Measurements from ENCODE around the gene OR2V2. TPM values are rescaled to one million over a fixed set of nuclear protein-coding genes. Genes with fewer than 3 reads are reported as not detected.

The OR2V2 gene
- polyA plus RNA-seq, 1 of the 3 experiments (the other 2 are of a cell fraction): not detected

- no peak for TF ChIP-seq PBX3 (IDR thresholded peaks at IDR 0.05)
- TF ChIP-seq MXI1 (IDR thresholded peaks at IDR 0.05; ENCODE audit: low read depth, low read length): no peak
Measured at GRCh38 chr5:181124526-181124925, 22.9 kb upstream of the OR2V2 start (continued).

- Histone ChIP-seq H2AFZ (ENCODE audit: low read depth) (no peak overlapping the region), H3K9me3 (no peaks in the 10 kb centered on the region), H3K4me2 (no peak overlapping the region), H3K36me3 (replicated peaks in 1 of 2; ENCODE audit: control insufficient read depth in 1 of 2, insufficient read depth in 2 of 2, low read length in 1 of 2) (no peaks in the 10 kb centered on the region), H3K79me2 (ENCODE audit: insufficient read depth) (no peaks in the 10 kb centered on the region), H3F3A (replicated peaks; ENCODE audit: insufficient read depth) (no peaks in the 10 kb centered on the region), H3K9ac (no peak overlapping the region), H3K4me3 (ENCODE audit: low read depth in 2 of 2, low read length in 1 of 2) (no peak overlapping the region), H3K27me3 (ENCODE audit: insufficient read depth) (peaks cover 79% of the 10 kb centered on the region), H3K9me2 (no peaks in the 10 kb centered on the region), H4K20me1 (ENCODE audit: insufficient read depth) (no peaks in the 10 kb centered on the region), H3K4me1 (ENCODE audit: control insufficient read depth in 1 of 2, insufficient read depth in 2 of 2, low read depth in 1 of 2, low read length in 1 of 2) (no peaks in the 10 kb centered on the region), H3K27ac (ENCODE audit: low read depth in 2 of 2, low read length in 1 of 2) (no peak overlapping the region)
- TF ChIP-seq SMC3 (IDR thresholded peaks at IDR 0.05; ENCODE audit: low read depth, low read length): no peak
- no peak for TF ChIP-seq RAD21 (IDR thresholded peaks at IDR 0.05; ENCODE audit: low read length)
- TF ChIP-seq EP300 (IDR thresholded peaks at IDR 0.05; ENCODE audit: borderline replicate concordance in 1 of 2, low read depth in 1 of 2, low read length in 1 of 2): no peak
- TF ChIP-seq TCF12 (IDR thresholded peaks at IDR 0.05): no peak
- no peak for TF ChIP-seq NRF1 (IDR thresholded peaks at IDR 0.05; ENCODE audit: low read depth, low read length)
- TF ChIP-seq ZBTB33 (IDR thresholded peaks at IDR 0.05; ENCODE audit: borderline replicate concordance, low read depth): no peak
- TF ChIP-seq IRF3 (IDR thresholded peaks at IDR 0.05; ENCODE audit: low read depth, low read length): no peak
- no peak for TF ChIP-seq GATA2 (CRISPR knock-in tag; IDR thresholded peaks at IDR 0.05)
- no peak for TF ChIP-seq YY1 (IDR thresholded peaks at IDR 0.05; ENCODE audit: low read depth)
- no peak for DNase-seq
- CTCF ChIA-PET: no interaction called here
- WGBS (ENCODE audit: low lambda C conversion rate): 14% methylated on average over 17 of the region's 18 CpGs
- POLR2A ChIA-PET: no interaction called here
Measured at GRCh38 chr5:181126841-181127240, 20.5 kb upstream of the OR2V2 start.

GRCh38 chr5:181127456-181127855 lies 19.9 kb upstream of the OR2V2 start:
- H3K4me3 ChIP-seq (ENCODE audit: low read depth in 2 of 2, low read length in 1 of 2): no peak overlapping the region
- H3F3A ChIP-seq (replicated peaks; ENCODE audit: insufficient read depth): no peaks in the 10 kb centered on the region
- no peaks in the 10 kb centered on the region for H4K20me1 ChIP-seq (ENCODE audit: insufficient read depth)
- H3K4me1 ChIP-seq (ENCODE audit: control insufficient read depth in 1 of 2, insufficient read depth in 2 of 2, low read depth in 1 of 2, low read length in 1 of 2): no peaks in the 10 kb centered on the region
- H3K79me2 ChIP-seq (ENCODE audit: insufficient read depth): no peaks in the 10 kb centered on the region
- ChIA-PET POLR2A (no interaction called here), CTCF (no interaction called here)
- no peak for DNase-seq
- H3K27me3 ChIP-seq (ENCODE audit: insufficient read depth): peaks cover 73% of the 10 kb centered on the region; the same call in 1 of the 2 replicates
- no peak overlapping the region for H3K9ac ChIP-seq
- no peaks in the 10 kb centered on the region for H3K9me2 ChIP-seq
- TF ChIP-seq GABPA (IDR thresholded peaks at IDR 0.05; ENCODE audit: low read depth) (no peak), FOSL2 (IDR thresholded peaks at IDR 0.05; ENCODE audit: borderline replicate concordance, low read depth) (no peak), FOXJ3 (CRISPR knock-in tag; IDR thresholded peaks at IDR 0.05) (no peak), PBX3 (IDR thresholded peaks at IDR 0.05) (no peak), RCOR1 (IDR thresholded peaks at IDR 0.05; ENCODE audit: low read length) (no peak), ZBTB33 (IDR thresholded peaks at IDR 0.05; ENCODE audit: borderline replicate concordance, low read depth) (no peak), USF1 (IDR thresholded peaks at IDR 0.05; ENCODE audit: borderline replicate concordance, low read depth) (no peak)
- H3K27ac ChIP-seq (ENCODE audit: low read depth in 2 of 2, low read length in 1 of 2): no peak overlapping the region
- H2AFZ ChIP-seq (ENCODE audit: low read depth): no peak overlapping the region
- H3K36me3 ChIP-seq (replicated peaks in 1 of 2; ENCODE audit: control insufficient read depth in 1 of 2, insufficient read depth in 2 of 2, low read length in 1 of 2): no peaks in the 10 kb centered on the region
- H3K9me3 ChIP-seq: no peaks in the 10 kb centered on the region
- 11% methylated on average over 8 of the region's 10 CpGs for WGBS (ENCODE audit: low lambda C conversion rate)
- H3K4me2 ChIP-seq: no peak overlapping the region

Data from SK-N-SH (cell line).